Endothelial cell of umbilical vein (primary cell): Measurements from ENCODE around the gene KIAA0408. TPM values are rescaled to one million over a fixed set of nuclear protein-coding genes. Genes with fewer than 3 reads are reported as not detected.

Experiments used
- BruUV-seq: library from RNA; stranded (reverse); fragments of 400-500 nt; replicated peaks from 2 replicates; lab custom pipeline; 2021; lab: Mats Ljungman, UMichigan
- CTCF ChIA-PET: fragments of 300-600, 350-600 bp; sonication (Branson Sonifier 250); formaldehyde crosslinking; loops from one replicate; lab custom pipeline; 2021; ENCODE audit warnings: antibody characterized with exemption, inconsistent platforms; lab: Charles Lee
- POLR2A ChIA-PET: fragments of 300-600, 350-600 bp; sonication (Branson Sonifier 250); formaldehyde crosslinking; loops from one replicate; lab custom pipeline; 2021; ENCODE audit warnings: antibody characterized with exemption, inconsistent platforms; lab: Charles Lee
- DNase-seq: peaks from one replicate; pipeline ENCODE4 v3.0.0-alpha.2; 2011; ENCODE audit warnings: low read depth, low spot score
- FAIRE-seq: peaks from 2 replicates; lab custom pipeline; 2011; peaks lifted over from hg19 to GRCh38; lab: Jason Lieb, UNC
- H2AFZ ChIP-seq: 2 replicates; pipeline ENCODE4 v1.6.0; 2012; ENCODE audit warnings: low read depth, low read length, control low read depth, inconsistent platforms
- H3K27ac ChIP-seq: 2 replicates; pipeline ENCODE4 v1.5.1; 2011; ENCODE audit warnings: low read depth, mild to moderate bottlenecking, control low read depth, low read length, moderate library complexity; ENCODE audit not compliant: insufficient read depth
- H3K27me3 ChIP-seq, 2 experiments: 2 replicates each; pipeline versions ENCODE4 v1.6.0 to v1.6.1; 2011; ENCODE audit warnings: low read length in 2 of 2, mixed read lengths in 1 of 2; ENCODE audit not compliant: control insufficient read depth in 2 of 2, insufficient read depth in 2 of 2
- H3K36me3 ChIP-seq, 2 experiments: 2 replicates in 1 of 2; 3 replicates in 1 of 2; pipeline ENCODE4 v1.5.1; 2011; ENCODE audit warnings: low read length in 2 of 2, mild to moderate bottlenecking in 1 of 2, moderate library complexity in 1 of 2; ENCODE audit not compliant: control insufficient read depth in 2 of 2, insufficient read depth in 2 of 2; ENCODE audit errors: extremely low read depth in 1 of 2
- H3K4me1 ChIP-seq: 3 replicates; pipeline ENCODE4 v1.5.1; 2011; ENCODE audit warnings: mild to moderate bottlenecking, low read length; ENCODE audit not compliant: control insufficient read depth, insufficient read depth; ENCODE audit errors: extremely low read depth
- H3K4me2 ChIP-seq: 2 replicates; pipeline ENCODE4 v1.6.1; 2011; ENCODE audit warnings: low read length, control low read depth, mixed read lengths; ENCODE audit not compliant: insufficient read depth
- H3K4me3 ChIP-seq, 3 experiments: fragments of 200-600 bp in 1 of 3; sonication (generic), shearing (Covaris generic) in 1 of 3; replicated peaks in 1 of 3; 2 replicates each; pipeline ENCODE4 v1.5.1; 2011 to 2016; ENCODE audit warnings: control low read depth in 3 of 3, low read length in 3 of 3, mild to moderate bottlenecking in 2 of 3, inconsistent platforms in 1 of 3, low read depth in 1 of 3, moderate library complexity in 1 of 3; ENCODE audit not compliant: insufficient read depth in 1 of 3
- H3K79me2 ChIP-seq: 2 replicates; pipeline ENCODE4 v1.6.0; 2012; ENCODE audit warnings: low read length, inconsistent platforms; ENCODE audit not compliant: control insufficient read depth, insufficient read depth
- H3K9ac ChIP-seq: replicated peaks from 2 replicates; pipeline ENCODE3; 2011; ENCODE audit warnings: low read length, control low read depth; ENCODE audit not compliant: insufficient read depth; ENCODE audit errors: extremely low read depth
- H3K9me1 ChIP-seq: replicated peaks from 3 replicates; pipeline ENCODE4 v1.6.0; 2011; ENCODE audit warnings: mild to moderate bottlenecking, low read length; ENCODE audit not compliant: control insufficient read depth, insufficient read depth; ENCODE audit errors: extremely low read depth
- H3K9me3 ChIP-seq: replicated peaks from 2 replicates; pipeline ENCODE4 v1.5.1; 2012; ENCODE audit warnings: low read length, inconsistent platforms; ENCODE audit not compliant: control insufficient read depth, insufficient read depth
- H4K20me1 ChIP-seq: replicated peaks from 2 replicates; pipeline ENCODE3; 2011; ENCODE audit warnings: mild to moderate bottlenecking, low read length; ENCODE audit not compliant: control insufficient read depth, insufficient read depth; ENCODE audit errors: extremely low read depth
- EZH2 ChIP-seq: IDR thresholded peaks from 2 replicates; pipeline ENCODE4 v1.6.1; 2012; ENCODE audit warnings: borderline replicate concordance, low read depth, mild to moderate bottlenecking, moderate library complexity, low read length, inconsistent platforms; ENCODE audit not compliant: severe bottlenecking
- FOS ChIP-seq: IDR thresholded peaks from 2 replicates; pipeline ENCODE4 v1.6.1; 2011; ENCODE audit warnings: mild to moderate bottlenecking, low read length, moderate library complexity, borderline replicate concordance; ENCODE audit not compliant: insufficient read depth
- GATA2 ChIP-seq: IDR thresholded peaks from 2 replicates; pipeline ENCODE4 v1.7.0; 2011; ENCODE audit warnings: low read depth, mild to moderate bottlenecking, moderate library complexity, mixed read lengths, low read length; ENCODE audit not compliant: insufficient read length, insufficient read depth
- JUN ChIP-seq: IDR thresholded peaks from 2 replicates; pipeline ENCODE4 v1.6.1; 2011; ENCODE audit warnings: borderline replicate concordance, low read depth; ENCODE audit not compliant: insufficient read length, insufficient read depth
- MAX ChIP-seq: IDR thresholded peaks from 2 replicates; pipeline ENCODE4 v1.6.1; 2011; ENCODE audit not compliant: insufficient read depth, insufficient read length
- MYC ChIP-seq: IDR thresholded peaks from one replicate; pipeline ENCODE4 v1.6.1; 2011; ENCODE audit warnings: mild to moderate bottlenecking, low read depth, low read length
- POLR2A ChIP-seq: IDR thresholded peaks from 2 replicates; pipeline ENCODE4 v1.6.1; 2012; ENCODE audit warnings: low read depth, mild to moderate bottlenecking, control low read depth, low read length
- POLR2AphosphoS5 ChIP-seq: IDR thresholded peaks from 2 replicates; pipeline ENCODE4 v1.6.1; 2012; ENCODE audit warnings: low read depth, mild to moderate bottlenecking, control low read depth, low read length, moderate library complexity; ENCODE audit not compliant: insufficient read depth
- dilution Hi-C: fragments of 300-500 bp; cut with MboI; formaldehyde crosslinking; loops from one replicate; pipeline ENCODE4 v1.15.0; 2019; ENCODE audit warnings: low sequenced_read_pairs; ENCODE audit not compliant: extremely low pct_ligation_motif_present
- intact Hi-C: fragments of 100-400 bp; cut with micrococcal nuclease; formaldehyde crosslinking; loops from one replicate; pipeline ENCODE4 v1.10.0; 2022
- polyA plus RNA-seq, 4 experiments: library from polyadenylated mRNA; depleted of rRNA in 3 of 4; stranded (reverse) in 3 of 4; unstranded in 1 of 4; fragments of >200 nt; gene quantifications; 2 replicates each; pipeline versions ENCODE4 v1.2.1 to v1.2.3, GENCODE V29; 2011 to 2012; ENCODE audit warnings: missing spikeins in 1 of 4
- total RNA-seq: library from RNA; stranded (reverse); gene quantifications from 2 replicates; pipeline ENCODE4 v1.2.3, GENCODE V29; 2021
- TF ChIP-seq, protein P1 (sequence below), 2 donors: IDR thresholded peaks; 1 replicate in 1 of 2; 2 replicates in 1 of 2; pipeline ENCODE4 v1.5.1; 2011; ENCODE audit warnings: low read length in 2 of 2, mild to moderate bottlenecking in 2 of 2, moderate library complexity in 2 of 2, control low read depth in 1 of 2, inconsistent platforms in 1 of 2, low read depth in 1 of 2; ENCODE audit not compliant: insufficient read depth in 1 of 2; ENCODE audit errors: extremely low read depth in 1 of 2

The KIAA0408 gene
- total and polyA plus RNA-seq, 2 donors (not counting 3 experiments of a cell fraction or from before 2014, with no cell fraction given): not detected

DNA sequence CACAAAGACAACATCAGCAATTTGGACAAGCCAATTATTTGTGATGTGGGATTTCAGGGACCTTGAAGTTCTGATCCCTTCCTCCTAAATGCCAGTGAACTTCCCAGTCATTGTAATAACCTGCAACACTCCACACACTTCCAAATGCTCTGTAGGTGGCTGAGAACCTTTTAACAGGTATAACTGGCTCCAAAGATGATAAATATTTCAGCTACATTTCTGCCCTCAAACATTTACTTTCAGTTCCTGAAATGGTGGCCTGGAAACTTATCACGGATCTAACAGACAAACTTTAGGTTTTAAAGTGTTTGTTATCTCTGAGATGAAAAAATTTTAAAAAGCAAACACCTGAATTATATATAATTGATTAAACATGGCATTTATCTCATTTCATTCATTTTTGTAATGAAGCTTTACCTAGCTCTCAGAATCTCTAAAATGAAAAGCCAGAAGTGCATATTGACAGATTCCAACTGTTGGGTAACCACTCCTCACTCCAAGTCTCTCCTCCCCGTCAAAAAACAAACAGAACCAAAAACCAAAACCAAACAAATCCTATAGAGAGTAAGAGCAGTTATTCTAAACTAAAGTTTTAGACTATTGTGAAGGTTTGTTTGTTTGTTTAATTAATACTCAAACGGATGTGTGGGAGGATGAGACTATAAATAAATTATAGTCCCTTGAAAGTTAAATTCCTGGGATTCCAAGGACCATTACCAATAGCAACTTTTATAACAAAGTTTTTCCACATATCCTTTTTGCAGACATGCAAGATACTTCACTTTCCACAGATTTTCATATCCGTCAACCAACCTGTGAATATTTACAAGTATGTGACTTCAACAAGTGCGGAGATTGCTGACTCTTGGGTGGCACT, 12.4 kb upstream of the KIAA0408 start:
- Histone ChIP-seq H2AFZ (no peak overlapping the region), H4K20me1 (no peaks in the 10 kb centered on the region), H3K79me2 (no peaks in the 10 kb centered on the region), H3K9ac (no peak overlapping the region), H3K27ac (no peak overlapping the region), H3K27me3 (peaks cover 14 to 21% of the 10 kb centered on the region in 2 experiments), H3K9me1 (no peaks in the 10 kb centered on the region), H3K36me3 (no peaks in the 10 kb centered on the region), H3K9me3 (no peaks in the 10 kb centered on the region), H3K4me3 (no peak overlapping the region), H3K4me1 (no peaks in the 10 kb centered on the region), H3K4me2 (no peak overlapping the region)
- TF ChIP-seq EZH2 (no peak), MAX (no peak), MYC (no peak), GATA2 (no peak), POLR2AphosphoS5 (no peak), POLR2A (no peak)
- POLR2A ChIA-PET: no interaction called here
- intact Hi-C loops: no loop called here
- dilution Hi-C loops: no loop called here
- CTCF ChIA-PET: interaction anchor here (1.3 to 1.4 kb wide), 2 partner anchors 27 to 68 kb away, joined by 3 to 7 read pairs; no protein-coding TSS in a partner anchor
- DNase-seq: no peak
- no peak for FAIRE-seq
- BruUV-seq: no TSS peak

DNA sequence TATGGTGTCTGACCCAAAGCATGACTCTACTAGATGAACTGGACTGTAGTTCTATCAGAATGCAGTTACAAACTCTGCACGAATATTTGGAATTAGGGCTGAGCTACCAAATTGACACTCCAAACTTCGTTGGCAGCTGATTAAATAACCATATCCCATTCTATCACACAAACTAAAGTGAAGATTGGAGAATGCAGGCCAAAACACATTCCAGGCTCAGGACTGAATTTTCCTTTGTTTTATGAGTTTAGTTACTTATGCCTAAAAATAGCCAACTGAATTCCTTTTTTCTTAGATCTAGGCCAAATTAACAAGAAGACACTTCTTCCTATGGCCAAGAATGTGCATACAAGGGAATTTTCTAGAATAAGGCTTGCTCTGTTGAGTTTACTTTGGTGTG, 9.7 kb upstream of the KIAA0408 start:
- Histone ChIP-seq H3K36me3 (no peaks in the 10 kb centered on the region), H3K4me2 (no peak overlapping the region), H3K4me1 (no peaks in the 10 kb centered on the region), H3K4me3 (no peak overlapping the region), H3K9me3 (no peaks in the 10 kb centered on the region), H3K27ac (no peak overlapping the region), H3K27me3 (peaks cover 14 to 18% of the 10 kb centered on the region in 2 experiments), H4K20me1 (no peaks in the 10 kb centered on the region), H2AFZ (no peak overlapping the region), H3K9me1 (no peaks in the 10 kb centered on the region), H3K79me2 (no peaks in the 10 kb centered on the region), H3K9ac (no peak overlapping the region)
- POLR2A ChIA-PET: no interaction called here
- FAIRE-seq (no peak), DNase-seq (no peak)
- TF ChIP-seq JUN: no peak
- no peak for TF ChIP-seq FOS
- no peak for TF ChIP-seq EZH2
- no peak for TF ChIP-seq GATA2
- TF ChIP-seq, protein P1, sequence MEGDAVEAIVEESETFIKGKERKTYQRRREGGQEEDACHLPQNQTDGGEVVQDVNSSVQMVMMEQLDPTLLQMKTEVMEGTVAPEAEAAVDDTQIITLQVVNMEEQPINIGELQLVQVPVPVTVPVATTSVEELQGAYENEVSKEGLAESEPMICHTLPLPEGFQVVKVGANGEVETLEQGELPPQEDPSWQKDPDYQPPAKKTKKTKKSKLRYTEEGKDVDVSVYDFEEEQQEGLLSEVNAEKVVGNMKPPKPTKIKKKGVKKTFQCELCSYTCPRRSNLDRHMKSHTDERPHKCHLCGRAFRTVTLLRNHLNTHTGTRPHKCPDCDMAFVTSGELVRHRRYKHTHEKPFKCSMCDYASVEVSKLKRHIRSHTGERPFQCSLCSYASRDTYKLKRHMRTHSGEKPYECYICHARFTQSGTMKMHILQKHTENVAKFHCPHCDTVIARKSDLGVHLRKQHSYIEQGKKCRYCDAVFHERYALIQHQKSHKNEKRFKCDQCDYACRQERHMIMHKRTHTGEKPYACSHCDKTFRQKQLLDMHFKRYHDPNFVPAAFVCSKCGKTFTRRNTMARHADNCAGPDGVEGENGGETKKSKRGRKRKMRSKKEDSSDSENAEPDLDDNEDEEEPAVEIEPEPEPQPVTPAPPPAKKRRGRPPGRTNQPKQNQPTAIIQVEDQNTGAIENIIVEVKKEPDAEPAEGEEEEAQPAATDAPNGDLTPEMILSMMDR (IDR thresholded peaks at IDR 0.05; ENCODE audit: extremely low read depth in 1 of 2, insufficient read depth in 1 of 2, low read depth in 1 of 2, low read length in 2 of 2): no peak
- no peak for TF ChIP-seq POLR2AphosphoS5
- TF ChIP-seq MAX: no peak
- TF ChIP-seq POLR2A: no peak
- no peak for TF ChIP-seq MYC
- intact Hi-C loops (no loop called here), dilution Hi-C loops (no loop called here)
- CTCF ChIA-PET: interaction anchor here (1.0 to 1.7 kb wide), 4 partner anchors 47 to 221 kb away, joined by 3 to 10 read pairs (median 3); no protein-coding TSS in a partner anchor
- BruUV-seq: no TSS peak
